GM18511 (cell line): Measurements from ENCODE around the gene PSTPIP2.
"Not testable (repeated sequence)": the region's sequence is repeated elsewhere in the genome, so short reads cannot be mapped to it uniquely, and the experiment has no call there.

Experiments
- ATAC-seq: cut with Tn5 transposase; IDR thresholded peaks from one replicate; pipeline ENCODE4 v1.9.1; 2021; ENCODE audit warnings: mild to moderate bottlenecking, moderate library complexity; ENCODE audit not compliant: unreplicated experiment

Gene PSTPIP2

GRCh38 chr18:45991788-45992187 lies 80.3 kb downstream of the PSTPIP2 start:
- no peak for ATAC-seq

GRCh38 chr18:45984546-45985235 lies 87.4 kb downstream of the PSTPIP2 start:
- no peak for ATAC-seq

- ATAC-seq = no peak
Observed at GRCh38 chr18:45981821-45982220, 90.2 kb downstream of the PSTPIP2 start.

- ATAC-seq = no peak
Observed at GRCh38 chr18:45980229-45980628, 91.8 kb downstream of the PSTPIP2 start.

GRCh38 chr18:45978084-45978483 lies 94.0 kb downstream of the PSTPIP2 start:
- ATAC-seq = no peak

- no peak for ATAC-seq
Observed at GRCh38 chr18:45976974-45977373, 95.1 kb downstream of the PSTPIP2 start.

GRCh38 chr18:45976566-45976965 lies 95.5 kb downstream of the PSTPIP2 start:
- ATAC-seq = no peak

- no peak for ATAC-seq
Observed at GRCh38 chr18:45974088-45974536, 97.9 kb downstream of the PSTPIP2 start.

- peak; percentile 96 for ATAC-seq
Observed at GRCh38 chr18:45967007-45967706, 104.9 kb downstream of the PSTPIP2 start, which contains the start of gene EPG5. EPG5 (minus strand) TSS chr18:45967329; CDS start chr18:45967239, 90 bp downstream.

- ATAC-seq = not testable (repeated sequence)
Observed at GRCh38 chr18:45964913-45965312, 107.1 kb downstream of the PSTPIP2 start.

GRCh38 chr18:45962866-45963265 lies 109.2 kb downstream of the PSTPIP2 start:
- ATAC-seq = no peak

GRCh38 chr18:45962461-45962860 lies 109.6 kb downstream of the PSTPIP2 start:
- no peak for ATAC-seq

- not testable (repeated sequence) for ATAC-seq
Observed at GRCh38 chr18:45959484-45959883, 112.6 kb downstream of the PSTPIP2 start.

- ATAC-seq = no peak
Observed at GRCh38 chr18:45958730-45959129, 113.3 kb downstream of the PSTPIP2 start.

- ATAC-seq = no peak
Observed at GRCh38 chr18:45958027-45958426, 114.0 kb downstream of the PSTPIP2 start.

GRCh38 chr18:45957100-45957499 lies 115.0 kb downstream of the PSTPIP2 start:
- ATAC-seq = no peak

- ATAC-seq = no peak
Observed at GRCh38 chr18:45954070-45954934, 117.8 kb downstream of the PSTPIP2 start.

GRCh38 chr18:45951016-45951714 lies 120.9 kb downstream of the PSTPIP2 start:
- ATAC-seq = no peak

GRCh38 chr18:45945669-45946068 lies 126.4 kb downstream of the PSTPIP2 start:
- no peak for ATAC-seq

- ATAC-seq = no peak
Observed at GRCh38 chr18:45940724-45941123, 131.3 kb downstream of the PSTPIP2 start.

- ATAC-seq = no peak
Observed at GRCh38 chr18:45939236-45939635, 132.8 kb downstream of the PSTPIP2 start.
